OCI-LY7 (cell line): ENCODE results near the gene WT1. TPM values are rescaled to one million over a fixed set of nuclear protein-coding genes. Genes with fewer than 3 reads are reported as not detected.

Experiments
- BruUV-seq: library from RNA; stranded (reverse); fragments of 400-500 nt; replicated peaks from 2 replicates; lab custom pipeline; 2021; lab: Mats Ljungman, UMichigan
- CTCF ChIA-PET: fragments of 300-600 bp; sonication (Branson Sonifier 250); formaldehyde crosslinking; loops from one replicate; lab custom pipeline; 2022; ENCODE audit warnings: antibody characterized with exemption; ENCODE audit not compliant: unreplicated experiment; lab: Charles Lee
- POLR2A ChIA-PET: fragments of 300-600 bp; sonication (Branson Sonifier 250); formaldehyde crosslinking; loops from one replicate; lab custom pipeline; 2022; ENCODE audit warnings: antibody characterized with exemption; lab: Charles Lee
- DNase-seq: peaks from one replicate; pipeline ENCODE4 v3.0.0-alpha.2; 2015; ENCODE audit warnings: low spot score
- H2AFZ ChIP-seq: fragments of 200-600 bp; sonication (generic), shearing (Covaris generic); 2 replicates; pipeline ENCODE4 v1.6.1; 2014; ENCODE audit warnings: mild to moderate bottlenecking, antibody characterized with exemption, low read length, moderate library complexity
- H3K27ac ChIP-seq: fragments of 200-600 bp; sonication (generic); 2 replicates; pipeline ENCODE4 v1.5.1; 2014; ENCODE audit warnings: mixed run types, low read depth, mild to moderate bottlenecking, moderate library complexity, low read length, inconsistent platforms; ENCODE audit not compliant: poor library complexity, severe bottlenecking
- H3K36me3 ChIP-seq: fragments of 200-600 bp; sonication (generic); 2 replicates; pipeline ENCODE4 v1.6.1; 2014; ENCODE audit warnings: mild to moderate bottlenecking, antibody characterized with exemption, low read length, moderate library complexity, mixed read lengths; ENCODE audit not compliant: insufficient read depth
- H3K4me1 ChIP-seq: fragments of 200-600 bp; sonication (generic); 2 replicates; pipeline ENCODE4 v1.5.1; 2014; ENCODE audit warnings: mild to moderate bottlenecking, low read length; ENCODE audit not compliant: insufficient read depth, poor library complexity, severe bottlenecking
- H3K4me2 ChIP-seq: fragments of 200-600 bp; sonication (generic); 2 replicates; pipeline ENCODE4 v1.6.1; 2014; ENCODE audit warnings: mild to moderate bottlenecking, low read length
- H3K4me3 ChIP-seq: fragments of 200-600 bp; sonication (generic); 2 replicates; pipeline ENCODE4 v1.5.1; 2014; ENCODE audit warnings: mild to moderate bottlenecking, low read depth, low read length; ENCODE audit not compliant: poor library complexity, severe bottlenecking
- H3K79me2 ChIP-seq: fragments of 200-600 bp; sonication (generic); 2 replicates; pipeline ENCODE4 v1.6.1; 2016; ENCODE audit warnings: low read depth, mild to moderate bottlenecking, low read length, moderate library complexity, mixed read lengths; ENCODE audit not compliant: insufficient read depth
- H3K9me2 ChIP-seq: fragments of 200-600 bp; sonication (generic); 2 replicates; pipeline ENCODE4 v1.6.1; 2016; ENCODE audit warnings: mild to moderate bottlenecking, low read length, mixed read lengths; ENCODE audit not compliant: insufficient read depth
- H3K9me3 ChIP-seq: fragments of 200-600 bp; sonication (generic); 2 replicates; pipeline ENCODE4 v1.6.1; 2014; ENCODE audit warnings: mild to moderate bottlenecking, mixed run types, low read length, mixed read lengths
- H4K20me1 ChIP-seq: fragments of 200-600 bp; sonication (generic); 2 replicates; pipeline ENCODE4 v1.6.1; 2014; ENCODE audit warnings: mild to moderate bottlenecking, antibody characterized with exemption, low read length, moderate library complexity, mixed read lengths; ENCODE audit not compliant: insufficient read depth
- EZH2phosphoT487 ChIP-seq: fragments of 200-600 bp; sonication (generic); IDR thresholded peaks from 2 replicates; pipeline ENCODE4 v1.6.1; 2018; ENCODE audit warnings: low read depth, borderline replicate concordance, mild to moderate bottlenecking, mixed run types, antibody characterized with exemption, low read length, moderate library complexity, mixed read lengths
- intact Hi-C: fragments of 100-400 bp; cut with micrococcal nuclease; formaldehyde crosslinking; loops from one replicate; pipeline ENCODE4 v1.10.0; 2022; ENCODE audit not compliant: unreplicated experiment
- total RNA-seq, 2 experiments: library from RNA; depleted of rRNA in 1 of 2; stranded (reverse); fragments of >200 nt in 1 of 2; shearing (Covaris generic) in 1 of 2; gene quantifications; 2 replicates each; pipeline ENCODE4 v1.2.3, GENCODE V29; 2014 to 2022
- TF ChIP-seq, protein P1 (sequence below): fragments of 200-600 bp; sonication (generic); conservative IDR thresholded peaks from 2 replicates; pipeline ENCODE4 v1.5.1; 2014; ENCODE audit warnings: mild to moderate bottlenecking, antibody characterized with exemption, low read length, moderate library complexity, mixed read lengths

Gene WT1
- total RNA-seq, 2 experiments from 2014 or later, result not detected

DNA sequence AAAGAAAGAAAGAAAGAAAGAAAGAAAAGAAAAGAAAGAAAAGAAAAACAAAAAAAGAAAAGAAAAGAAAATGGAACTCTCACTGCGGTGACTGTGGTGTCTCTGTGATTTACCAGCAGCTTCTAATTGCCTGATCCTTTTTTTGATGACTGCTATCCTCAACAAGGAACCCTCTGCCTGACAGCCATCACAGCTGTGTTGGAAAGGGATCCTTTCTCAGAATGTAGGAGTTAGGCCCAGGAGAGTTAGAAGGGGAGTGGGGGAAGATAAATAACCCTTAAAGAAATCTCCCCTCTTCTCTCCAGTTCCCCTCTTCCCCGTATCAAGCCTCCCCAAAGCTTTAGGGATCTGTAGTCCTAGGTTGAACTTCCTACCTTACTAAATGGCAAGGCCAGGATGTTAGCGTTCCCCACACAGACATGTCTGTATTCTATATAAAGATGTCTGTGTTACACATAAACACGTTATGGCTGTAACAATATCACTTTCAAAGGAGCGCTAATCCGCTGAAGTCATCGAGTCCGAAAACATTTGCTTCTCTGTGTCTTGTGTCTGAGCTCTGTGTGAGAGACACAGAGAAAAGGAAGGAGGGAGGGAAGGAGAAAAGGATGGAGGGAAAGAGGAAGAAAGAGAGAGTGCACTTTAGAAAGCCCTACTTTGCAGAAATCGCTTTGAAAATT, 26.8 kb upstream of the WT1 start:
- H3K79me2 ChIP-seq, result no peaks in the 10 kb centered on the region
- POLR2A ChIA-PET, result no interaction called here
- H3K4me1 ChIP-seq, result no peaks in the 10 kb centered on the region
- CTCF ChIA-PET, result no interaction called here
- H3K36me3 ChIP-seq, result no peaks in the 10 kb centered on the region
- no peak overlapping the region for H3K27ac ChIP-seq
- no peak overlapping the region for H3K4me3 ChIP-seq
- H3K4me2 ChIP-seq, result no peak overlapping the region
- intact Hi-C loops, result no loop called here
- no peaks in the 10 kb centered on the region for H4K20me1 ChIP-seq
- H2AFZ ChIP-seq, result no peak overlapping the region
- TF ChIP-seq, protein P1, sequence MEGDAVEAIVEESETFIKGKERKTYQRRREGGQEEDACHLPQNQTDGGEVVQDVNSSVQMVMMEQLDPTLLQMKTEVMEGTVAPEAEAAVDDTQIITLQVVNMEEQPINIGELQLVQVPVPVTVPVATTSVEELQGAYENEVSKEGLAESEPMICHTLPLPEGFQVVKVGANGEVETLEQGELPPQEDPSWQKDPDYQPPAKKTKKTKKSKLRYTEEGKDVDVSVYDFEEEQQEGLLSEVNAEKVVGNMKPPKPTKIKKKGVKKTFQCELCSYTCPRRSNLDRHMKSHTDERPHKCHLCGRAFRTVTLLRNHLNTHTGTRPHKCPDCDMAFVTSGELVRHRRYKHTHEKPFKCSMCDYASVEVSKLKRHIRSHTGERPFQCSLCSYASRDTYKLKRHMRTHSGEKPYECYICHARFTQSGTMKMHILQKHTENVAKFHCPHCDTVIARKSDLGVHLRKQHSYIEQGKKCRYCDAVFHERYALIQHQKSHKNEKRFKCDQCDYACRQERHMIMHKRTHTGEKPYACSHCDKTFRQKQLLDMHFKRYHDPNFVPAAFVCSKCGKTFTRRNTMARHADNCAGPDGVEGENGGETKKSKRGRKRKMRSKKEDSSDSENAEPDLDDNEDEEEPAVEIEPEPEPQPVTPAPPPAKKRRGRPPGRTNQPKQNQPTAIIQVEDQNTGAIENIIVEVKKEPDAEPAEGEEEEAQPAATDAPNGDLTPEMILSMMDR, result no peak
- no peak for TF ChIP-seq EZH2phosphoT487
- no peaks in the 10 kb centered on the region for H3K9me2 ChIP-seq
- no peaks in the 10 kb centered on the region for H3K9me3 ChIP-seq
- BruUV-seq, result no TSS peak
- DNase-seq, result no peak

DNA sequence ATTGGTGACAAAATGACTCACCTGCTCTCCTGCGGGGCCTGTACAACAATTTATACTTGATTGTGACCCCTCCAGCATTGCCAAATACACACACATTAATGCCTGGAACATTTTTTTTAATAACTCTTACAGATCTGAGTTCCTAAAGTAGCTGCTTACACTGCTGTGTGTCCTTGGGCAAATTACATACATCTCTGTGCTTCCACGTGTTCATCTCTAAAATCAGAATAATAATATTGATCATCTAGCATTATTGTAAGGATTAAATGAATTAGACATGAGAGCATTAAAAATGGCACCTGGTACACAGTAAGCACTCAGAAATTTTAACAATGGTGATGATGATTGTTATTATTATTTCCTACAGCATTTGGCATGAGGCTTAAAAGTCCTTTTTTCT, 21.5 kb upstream of the WT1 start:
- no peaks in the 10 kb centered on the region for H3K36me3 ChIP-seq
- no peak overlapping the region for H3K4me2 ChIP-seq
- CTCF ChIA-PET, result no interaction called here
- H3K4me3 ChIP-seq, result no peak overlapping the region
- POLR2A ChIA-PET, result no interaction called here
- no TSS peak for BruUV-seq
- no peaks in the 10 kb centered on the region for H3K4me1 ChIP-seq
- H3K9me3 ChIP-seq, result no peaks in the 10 kb centered on the region
- H3K27ac ChIP-seq, result no peak overlapping the region
- H3K79me2 ChIP-seq, result no peaks in the 10 kb centered on the region
- no peak overlapping the region for H2AFZ ChIP-seq
- intact Hi-C loops, result no loop called here
- no peak for TF ChIP-seq EZH2phosphoT487
- TF ChIP-seq, protein P1, result no peak
- H4K20me1 ChIP-seq, result no peaks in the 10 kb centered on the region
- no peak for DNase-seq
- H3K9me2 ChIP-seq, result no peaks in the 10 kb centered on the region

DNA sequence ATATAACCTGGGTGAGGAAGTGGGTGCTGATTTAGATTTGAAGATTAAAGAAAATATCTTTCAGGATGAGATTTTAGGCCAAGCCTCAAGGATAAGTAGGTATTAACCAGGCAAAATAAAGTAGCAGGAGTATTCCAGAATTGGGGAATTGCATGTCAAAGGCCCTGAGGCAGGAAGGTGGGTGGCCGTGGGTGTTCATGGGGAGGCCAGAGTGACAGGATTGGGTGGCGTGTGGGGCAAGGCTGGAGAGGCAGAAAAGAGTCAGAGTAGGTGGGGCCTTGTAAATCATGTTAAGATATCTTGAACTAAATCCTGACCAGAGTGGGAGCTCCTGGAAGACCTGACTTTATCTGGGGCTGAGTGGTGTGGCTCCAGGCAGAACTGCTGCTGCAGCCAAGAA, 19.7 kb upstream of the WT1 start:
- Histone ChIP-seq H3K9me2 (no peaks in the 10 kb centered on the region), H3K36me3 (no peaks in the 10 kb centered on the region), H4K20me1 (no peaks in the 10 kb centered on the region), H3K9me3 (no peaks in the 10 kb centered on the region), H3K4me3 (no peak overlapping the region), H3K4me1 (no peaks in the 10 kb centered on the region), H3K79me2 (no peaks in the 10 kb centered on the region), H3K27ac (no peak overlapping the region), H3K4me2 (no peak overlapping the region), H2AFZ (no peak overlapping the region)
- BruUV-seq, result no TSS peak
- intact Hi-C loops, result no loop called here
- ChIA-PET POLR2A (no interaction called here), CTCF (no interaction called here)
- no peak for TF ChIP-seq EZH2phosphoT487
- TF ChIP-seq, protein P1, result no peak
- DNase-seq, result no peak
